Prostate gland (tissue), 2 donors: ENCODE data around the gene R3HDM4. TPM values are rescaled to one million over a fixed set of nuclear protein-coding genes. Genes with fewer than 3 reads are reported as not detected.
A peak's percentile ranks its signal among the peaks of the same experiment; 100 is the strongest.

Experiments used
- DNase-seq: peaks from one replicate; pipeline ENCODE4 v3.0.0-alpha.2; 2019; ENCODE audit warnings: low spot score
- H3K27ac ChIP-seq, 2 donors: fragments of 200-600 bp; sonication (generic); 2 replicates each; pipeline ENCODE4 v1.5.1; 2017 to 2019
- H3K27me3 ChIP-seq: fragments of 200-600 bp; sonication (generic); replicated peaks from 2 replicates; pipeline ENCODE4 v1.5.1; 2019; ENCODE audit not compliant: insufficient read depth
- H3K36me3 ChIP-seq, 2 donors: fragments of 200-600 bp; sonication (generic); 1 replicate in 1 of 2; 2 replicates in 1 of 2; pipeline versions ENCODE4 v1.5.1 to v1.8.1; 2017 to 2019
- H3K4me1 ChIP-seq: fragments of 200-600 bp; sonication (generic); replicated peaks from 2 replicates; pipeline ENCODE4 v1.5.1; 2019
- H3K4me3 ChIP-seq, 2 donors: fragments of 200-600 bp; sonication (generic); 2 replicates each; pipeline ENCODE4 v1.5.1; 2017 to 2019
- H3K9me3 ChIP-seq: fragments of 200-600 bp; sonication (generic); 2 replicates; pipeline ENCODE4 v1.5.1; 2017
- POLR2A ChIP-seq: fragments of 450-650 bp; IDR thresholded peaks from one replicate; pipeline ENCODE4 v1.6.1; 2016; ENCODE audit warnings: antibody characterized with exemption, mild to moderate bottlenecking
- POLR2AphosphoS5 ChIP-seq: sonication (generic); formaldehyde crosslinking; IDR thresholded peaks from one replicate; pipeline ENCODE4 v1.6.1; 2017; ENCODE audit warnings: antibody characterized with exemption
- WGBS: methylation state at CpG from one replicate; pipeline ENCODE4 v1.1.5; 2018; 5-methylcytosine and 5-hydroxymethylcytosine counted together
- intact Hi-C: fragments of 100-400 bp; cut with DNase I; formaldehyde crosslinking; loops from one replicate; pipeline ENCODE4 v1.14.2; 2022
- total RNA-seq, 2 donors: library from RNA; depleted of rRNA; stranded (reverse); fragments of >200 nt; gene quantifications; one replicate each; pipeline ENCODE4 v1.1.0, GENCODE V29; 2016
- TF ChIP-seq, protein P1 (sequence below), 4 experiments: fragments of 200-600 bp in 2 of 4; fragments of 450-650 bp in 2 of 4; sonication (generic) in 2 of 4; IDR thresholded peaks; 1 replicate in 3 of 4; 2 replicates in 1 of 4; pipeline ENCODE4 v1.5.1; 2016 to 2019; ENCODE audit warnings: antibody characterized with exemption in 4 of 4, mild to moderate bottlenecking in 2 of 4, moderate library complexity in 2 of 4

The R3HDM4 gene
- total RNA-seq, 2 donors from 2014 or later = 36.9 to 58.7 TPM

DNA sequence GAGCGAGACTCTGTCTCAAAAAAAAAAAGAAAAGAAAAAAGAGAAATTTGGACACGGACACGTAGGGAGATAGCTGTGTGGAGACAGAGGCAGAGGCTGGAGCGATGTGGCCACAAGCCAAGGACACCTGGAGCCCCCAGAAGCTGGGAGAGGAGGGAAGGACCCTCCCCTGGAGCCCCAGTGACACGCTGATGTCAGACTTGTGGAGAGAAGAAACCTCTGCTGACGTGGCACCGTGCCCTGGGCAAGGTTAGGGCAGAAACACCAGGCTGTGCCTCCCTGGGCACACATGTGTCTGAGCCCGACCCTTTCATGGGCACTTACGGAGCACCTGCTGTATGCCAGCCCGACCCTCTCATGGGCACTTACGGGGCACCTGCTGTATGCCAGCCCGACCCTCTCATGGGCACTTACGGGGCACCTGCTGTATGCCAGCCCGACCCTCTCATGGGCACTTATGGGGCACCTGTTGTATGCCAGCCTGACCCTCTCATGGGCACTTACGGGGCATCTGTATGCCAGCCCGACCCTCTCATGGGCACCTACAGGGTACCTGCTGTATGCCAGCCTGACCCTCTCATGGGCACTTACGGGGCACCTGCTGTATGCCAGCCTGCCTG, 30.6 kb upstream of the R3HDM4 start:
- H3K9me3 ChIP-seq = no peaks in the 10 kb centered on the region
- no peaks in the 10 kb centered on the region for H3K27me3 ChIP-seq
- 94% methylated on average over 17 of the region's 17 CpGs for WGBS
- TF ChIP-seq, protein P1, sequence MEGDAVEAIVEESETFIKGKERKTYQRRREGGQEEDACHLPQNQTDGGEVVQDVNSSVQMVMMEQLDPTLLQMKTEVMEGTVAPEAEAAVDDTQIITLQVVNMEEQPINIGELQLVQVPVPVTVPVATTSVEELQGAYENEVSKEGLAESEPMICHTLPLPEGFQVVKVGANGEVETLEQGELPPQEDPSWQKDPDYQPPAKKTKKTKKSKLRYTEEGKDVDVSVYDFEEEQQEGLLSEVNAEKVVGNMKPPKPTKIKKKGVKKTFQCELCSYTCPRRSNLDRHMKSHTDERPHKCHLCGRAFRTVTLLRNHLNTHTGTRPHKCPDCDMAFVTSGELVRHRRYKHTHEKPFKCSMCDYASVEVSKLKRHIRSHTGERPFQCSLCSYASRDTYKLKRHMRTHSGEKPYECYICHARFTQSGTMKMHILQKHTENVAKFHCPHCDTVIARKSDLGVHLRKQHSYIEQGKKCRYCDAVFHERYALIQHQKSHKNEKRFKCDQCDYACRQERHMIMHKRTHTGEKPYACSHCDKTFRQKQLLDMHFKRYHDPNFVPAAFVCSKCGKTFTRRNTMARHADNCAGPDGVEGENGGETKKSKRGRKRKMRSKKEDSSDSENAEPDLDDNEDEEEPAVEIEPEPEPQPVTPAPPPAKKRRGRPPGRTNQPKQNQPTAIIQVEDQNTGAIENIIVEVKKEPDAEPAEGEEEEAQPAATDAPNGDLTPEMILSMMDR (IDR thresholded peaks at IDR 0.05) = no peak
- TF ChIP-seq POLR2AphosphoS5 = no peak
- no peak for TF ChIP-seq POLR2A
- no peak overlapping the region for H3K27ac ChIP-seq
- H3K4me3 ChIP-seq = no peak overlapping the region
- H3K36me3 ChIP-seq = no peaks in the 10 kb centered on the region
- DNase-seq = no peak
- intact Hi-C loops = no loop called here
- peaks cover 3% of the 10 kb centered on the region for H3K4me1 ChIP-seq

DNA sequence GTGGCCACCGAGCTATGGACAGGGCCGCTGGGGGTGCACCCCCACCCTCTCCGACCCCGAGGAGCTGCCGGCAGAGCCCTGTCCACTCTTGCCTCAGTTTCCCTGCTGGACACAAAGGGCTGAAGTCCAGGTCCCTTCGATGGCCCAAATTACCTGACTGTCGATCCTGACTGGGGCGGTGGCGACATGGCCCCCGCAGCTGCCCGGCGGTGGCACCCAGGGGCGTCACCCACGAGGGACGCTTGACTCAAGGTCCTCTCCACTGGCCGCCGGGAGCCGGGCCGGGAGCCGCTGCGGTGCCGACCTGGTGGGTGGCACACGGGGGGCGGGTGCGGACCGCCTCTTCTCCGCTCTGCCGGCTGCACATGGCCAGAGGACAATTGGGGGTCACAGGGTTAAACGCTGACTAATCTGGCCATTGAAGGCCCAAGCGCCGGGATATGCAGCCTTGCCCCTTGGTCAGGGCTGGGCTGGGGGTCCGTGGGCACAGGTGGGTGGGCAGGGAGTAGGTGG, 29.2 kb upstream of the R3HDM4 start:
- Histone ChIP-seq H3K27ac (no peak overlapping the region), H3K4me3 (no peak overlapping the region), H3K36me3 (no peaks in the 10 kb centered on the region), H3K4me1 (peaks cover 3% of the 10 kb centered on the region), H3K27me3 (no peaks in the 10 kb centered on the region), H3K9me3 (no peaks in the 10 kb centered on the region)
- intact Hi-C loops = no loop called here
- TF ChIP-seq POLR2A (no peak), POLR2AphosphoS5 (no peak)
- TF ChIP-seq, protein P1 (IDR thresholded peaks at IDR 0.05) = no peak
- DNase-seq = no peak
- 93% methylated on average over 32 of the region's 32 CpGs for WGBS

DNA sequence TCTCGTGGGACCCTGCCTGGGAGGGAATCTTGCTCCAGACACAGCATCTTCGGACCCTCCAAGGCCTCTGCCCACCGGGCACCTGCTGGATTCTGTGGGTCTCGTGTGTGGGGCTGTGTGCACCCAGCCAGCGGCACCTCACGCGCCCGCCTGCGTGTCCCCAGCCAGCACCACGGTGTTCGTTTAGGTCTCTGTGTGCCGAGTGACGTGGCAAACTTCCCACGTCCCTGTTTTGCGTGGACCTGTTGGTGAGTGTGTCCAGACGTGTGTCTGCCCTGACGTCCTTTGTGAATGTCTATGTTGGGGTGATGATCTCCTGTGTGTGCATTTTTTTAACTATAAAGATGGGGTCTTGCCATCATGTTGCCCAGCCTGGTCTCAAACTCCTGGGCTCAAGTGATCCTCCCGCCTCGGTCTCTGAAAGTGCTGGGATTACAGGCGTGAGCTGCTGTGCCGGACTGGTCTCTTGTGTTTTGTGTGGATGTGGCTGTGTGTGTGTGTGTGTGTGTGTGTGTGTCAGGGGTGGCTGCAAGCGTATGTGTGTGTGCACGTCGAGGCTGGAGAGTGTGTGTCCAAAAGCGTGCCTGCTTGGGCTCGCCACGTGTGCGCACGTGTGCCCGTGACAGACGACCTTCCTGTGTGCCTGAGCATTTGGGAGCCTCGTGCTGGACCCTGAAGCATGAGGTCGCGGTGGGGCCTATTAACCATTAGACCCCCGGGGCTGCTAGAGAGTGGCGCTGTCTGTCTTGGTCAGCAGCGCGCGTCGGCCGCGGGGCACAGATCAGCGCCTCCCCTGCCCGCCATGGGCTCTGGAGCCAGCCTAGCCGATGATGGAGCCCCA, 28.5 kb upstream of the R3HDM4 start:
- intact Hi-C loops = no loop called here
- Histone ChIP-seq H3K9me3 (no peaks in the 10 kb centered on the region), H3K4me3 (peak overlapping the region; percentile 24 to 27), H3K27me3 (no peaks in the 10 kb centered on the region), H3K27ac (peak overlapping the region; percentile 63 to 77), H3K4me1 (peaks cover 3% of the 10 kb centered on the region), H3K36me3 (no peaks in the 10 kb centered on the region)
- TF ChIP-seq POLR2AphosphoS5 (no peak), POLR2A (no peak)
- TF ChIP-seq, protein P1 (IDR thresholded peaks at IDR 0.05) = no peak
- 77% methylated on average over 42 of the region's 45 CpGs for WGBS
- no peak for DNase-seq

DNA sequence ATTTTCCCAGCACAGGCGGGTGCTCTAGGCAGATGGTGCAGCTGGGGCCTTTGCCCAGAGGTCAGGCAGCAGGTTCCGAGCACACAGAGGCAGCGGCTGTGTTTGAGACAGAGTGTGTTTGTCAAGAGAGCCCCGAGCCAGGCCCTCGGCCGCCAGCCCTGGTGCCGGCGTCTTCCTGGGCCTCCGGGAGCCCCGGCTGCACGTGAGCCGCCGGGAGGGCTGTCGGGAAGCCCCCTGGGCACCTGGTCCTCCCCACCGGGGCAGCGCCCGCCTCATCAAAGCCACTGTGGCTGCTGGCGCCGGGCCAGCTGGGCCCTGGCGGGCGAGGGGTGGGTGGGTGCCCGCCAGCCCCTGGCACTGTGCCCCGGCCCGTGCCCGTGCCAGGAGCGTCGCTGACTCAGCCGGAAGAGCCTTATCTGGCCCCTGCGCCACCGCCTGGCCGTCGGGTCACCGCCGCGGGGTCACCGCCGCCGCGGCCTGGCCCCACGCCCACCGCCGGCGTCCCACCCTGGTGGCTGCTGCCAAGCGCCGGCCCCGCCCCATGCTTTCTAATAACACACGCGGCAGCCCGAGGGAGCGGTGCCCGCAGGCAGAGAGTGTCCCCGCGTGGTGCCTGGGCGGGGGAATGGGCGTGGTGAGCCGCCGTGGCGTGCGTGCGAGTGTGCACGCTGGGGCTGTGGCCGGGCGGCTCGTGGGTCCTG, 27.7 kb upstream of the R3HDM4 start:
- Histone ChIP-seq H3K4me1 (peaks cover 3% of the 10 kb centered on the region), H3K27ac (peak overlapping the region; percentile 63 to 77), H3K27me3 (no peaks in the 10 kb centered on the region), H3K36me3 (no peaks in the 10 kb centered on the region), H3K9me3 (no peaks in the 10 kb centered on the region), H3K4me3 (peak overlapping the region; percentile 24 to 27)
- TF ChIP-seq POLR2AphosphoS5 (peak; percentile 35), POLR2A (no peak)
- TF ChIP-seq, protein P1 (IDR thresholded peaks at IDR 0.05) = no peak
- WGBS = 10% methylated on average over 31 of the region's 64 CpGs
- peak; percentile 54 for DNase-seq
- intact Hi-C loops = no loop called here
